AG09319 (cell line): ENCODE data around the gene UPF1.

Source experiments
- DNase-seq: peaks from one replicate; pipeline ENCODE4 v3.0.0-alpha.2; 2010; ENCODE audit warnings: low read depth; ENCODE audit errors: extremely low read depth
- TF ChIP-seq, protein P1 (sequence below): IDR thresholded peaks from 2 replicates; pipeline ENCODE4 v1.5.1; 2011; ENCODE audit warnings: low read depth, mild to moderate bottlenecking, inconsistent platforms, low read length, moderate library complexity

Gene UPF1

DNA sequence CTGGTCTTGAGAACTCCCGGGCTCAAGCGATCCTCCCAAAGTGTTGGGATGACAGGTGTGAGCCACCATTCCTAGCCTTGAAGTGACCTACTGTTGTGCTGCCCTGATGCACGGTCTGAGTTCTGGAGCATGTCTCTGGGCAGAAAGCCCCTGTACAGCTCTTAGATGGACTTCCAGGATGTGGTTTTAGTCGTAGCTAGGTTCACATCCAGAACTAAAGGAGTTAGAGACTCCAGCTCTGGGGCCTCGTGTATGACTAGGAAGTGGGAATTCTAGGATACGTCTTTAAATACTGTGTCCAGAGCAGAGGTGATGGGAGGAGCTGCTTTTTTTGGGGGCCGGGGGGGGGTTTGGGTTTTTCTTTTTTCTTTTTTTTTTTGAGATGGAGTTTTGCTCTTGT is 12.2 kb downstream of the UPF1 start:
- no peak for DNase-seq
- TF ChIP-seq, protein P1, sequence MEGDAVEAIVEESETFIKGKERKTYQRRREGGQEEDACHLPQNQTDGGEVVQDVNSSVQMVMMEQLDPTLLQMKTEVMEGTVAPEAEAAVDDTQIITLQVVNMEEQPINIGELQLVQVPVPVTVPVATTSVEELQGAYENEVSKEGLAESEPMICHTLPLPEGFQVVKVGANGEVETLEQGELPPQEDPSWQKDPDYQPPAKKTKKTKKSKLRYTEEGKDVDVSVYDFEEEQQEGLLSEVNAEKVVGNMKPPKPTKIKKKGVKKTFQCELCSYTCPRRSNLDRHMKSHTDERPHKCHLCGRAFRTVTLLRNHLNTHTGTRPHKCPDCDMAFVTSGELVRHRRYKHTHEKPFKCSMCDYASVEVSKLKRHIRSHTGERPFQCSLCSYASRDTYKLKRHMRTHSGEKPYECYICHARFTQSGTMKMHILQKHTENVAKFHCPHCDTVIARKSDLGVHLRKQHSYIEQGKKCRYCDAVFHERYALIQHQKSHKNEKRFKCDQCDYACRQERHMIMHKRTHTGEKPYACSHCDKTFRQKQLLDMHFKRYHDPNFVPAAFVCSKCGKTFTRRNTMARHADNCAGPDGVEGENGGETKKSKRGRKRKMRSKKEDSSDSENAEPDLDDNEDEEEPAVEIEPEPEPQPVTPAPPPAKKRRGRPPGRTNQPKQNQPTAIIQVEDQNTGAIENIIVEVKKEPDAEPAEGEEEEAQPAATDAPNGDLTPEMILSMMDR: no peak

DNA sequence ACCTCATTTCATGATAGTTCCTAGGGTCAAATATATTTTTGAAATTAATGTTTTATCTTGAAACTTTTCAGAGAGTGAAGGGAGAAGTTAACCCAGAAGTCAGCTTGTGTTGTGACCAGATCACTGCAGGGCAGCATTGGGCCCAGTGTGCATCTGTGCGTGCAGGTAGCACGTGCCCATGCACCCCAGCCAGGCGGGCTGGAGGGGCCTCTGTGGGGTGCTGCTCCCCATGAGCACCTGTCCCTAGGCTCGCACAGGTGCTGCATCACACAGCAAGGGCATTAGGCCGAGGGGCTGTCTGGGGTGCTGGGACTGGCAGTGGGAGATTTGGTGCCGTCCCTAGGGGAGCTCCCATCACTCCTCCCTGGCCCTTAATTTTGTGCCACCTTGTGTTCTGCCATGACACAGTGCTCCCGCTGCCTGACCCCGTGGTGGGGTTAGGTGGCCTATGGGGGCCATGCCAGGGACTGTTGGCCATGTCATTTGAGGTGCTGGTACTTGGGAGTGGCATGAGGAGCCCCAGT is 13.1 kb downstream of the UPF1 start:
- no peak for DNase-seq
- TF ChIP-seq, protein P1: no peak

DNA sequence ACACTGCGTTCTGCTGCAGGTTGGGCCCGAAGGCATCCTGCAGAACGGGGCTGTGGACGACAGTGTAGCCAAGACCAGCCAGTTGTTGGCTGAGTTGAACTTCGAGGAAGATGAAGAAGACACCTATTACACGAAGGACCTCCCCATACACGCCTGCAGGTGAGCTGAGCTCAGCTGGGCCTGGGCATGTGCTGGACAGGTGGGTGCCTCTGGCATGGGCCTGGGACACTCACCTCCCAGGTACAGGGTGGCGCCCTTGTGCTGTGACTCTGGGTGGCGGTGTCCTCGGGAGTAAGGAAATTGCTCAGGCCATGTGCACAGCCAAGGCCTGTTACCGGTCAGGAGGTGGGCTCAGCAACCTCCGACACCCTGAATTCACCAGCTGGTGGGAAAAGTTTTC is 14.2 kb downstream of the UPF1 start:
- no peak for DNase-seq
- TF ChIP-seq, protein P1: no peak

DNA sequence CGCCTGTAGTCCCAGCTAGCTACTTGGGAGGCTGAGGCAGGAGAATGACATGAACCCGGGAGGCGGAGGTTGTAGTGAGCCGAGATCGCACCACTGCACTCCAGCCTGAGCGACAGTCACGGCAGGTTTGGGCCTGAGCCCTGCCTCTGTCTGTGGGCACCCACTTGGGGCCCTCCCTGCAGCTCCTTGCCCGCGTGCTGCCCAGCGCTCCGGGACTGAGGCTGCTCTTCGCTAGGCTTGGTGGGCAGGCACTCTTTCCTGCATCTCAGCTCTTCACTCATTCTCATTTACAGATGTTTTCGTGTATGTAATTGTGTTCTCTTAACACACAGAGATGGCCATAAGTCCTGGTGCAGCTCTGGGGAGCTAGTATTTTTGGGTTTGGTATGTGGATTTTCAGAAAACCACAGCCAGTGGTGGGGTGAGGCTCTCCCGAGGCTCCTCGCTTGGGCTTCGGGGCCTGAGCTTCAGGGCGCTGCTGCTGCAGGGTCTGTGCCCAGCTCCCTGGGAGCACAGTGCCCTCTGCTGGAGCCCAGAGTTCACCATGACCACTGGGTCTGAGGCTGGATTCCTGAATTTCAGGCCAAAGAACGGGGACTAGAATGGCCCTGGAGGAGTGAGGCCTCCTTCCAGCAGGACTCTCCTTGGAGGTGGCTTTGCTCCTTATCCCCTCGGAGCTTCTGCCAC is 15.2 kb downstream of the UPF1 start:
- TF ChIP-seq, protein P1: peak; percentile 88
- DNase-seq: peak; percentile 67

DNA sequence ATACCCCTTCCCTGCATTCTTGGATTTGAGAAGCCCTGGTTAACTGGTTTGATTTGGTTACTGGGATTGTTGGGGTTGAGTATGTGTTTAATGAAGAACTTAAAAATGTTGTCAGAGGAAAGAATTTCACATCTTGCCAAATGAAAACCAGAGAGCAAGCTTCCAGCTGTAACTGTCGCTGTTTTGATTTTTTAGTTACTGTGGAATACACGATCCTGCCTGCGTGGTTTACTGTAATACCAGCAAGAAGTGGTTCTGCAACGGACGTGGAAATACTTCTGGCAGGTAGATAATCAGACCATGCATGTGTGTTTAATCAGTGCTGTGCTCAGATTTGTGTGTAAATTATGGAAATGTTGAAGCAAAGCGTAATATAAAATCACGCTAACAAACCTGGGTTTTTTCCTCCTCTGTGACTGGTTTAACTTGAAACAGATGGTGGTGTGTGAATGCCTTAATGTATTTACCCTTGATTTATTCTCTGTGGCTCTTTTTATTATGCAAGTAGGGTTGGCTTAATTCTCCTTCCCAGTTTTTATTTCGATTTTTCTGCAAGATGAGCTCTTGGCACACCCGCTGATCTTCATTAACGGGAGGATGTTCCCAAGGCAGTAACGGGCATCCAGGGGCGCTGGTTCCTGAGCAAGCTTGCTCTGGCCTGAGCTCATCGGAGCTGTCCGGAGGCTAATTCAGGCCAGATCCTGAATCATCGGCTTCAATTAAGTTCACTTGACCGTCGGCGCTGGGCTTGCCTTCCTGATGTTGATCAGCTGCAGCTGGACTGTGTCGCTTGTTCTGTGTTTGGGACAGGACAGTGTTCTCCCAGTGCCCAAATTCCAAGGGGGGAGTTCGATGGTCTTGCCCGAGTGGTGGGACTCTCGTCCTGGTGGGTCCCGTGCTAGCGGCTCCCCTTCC is 16.0 kb downstream of the UPF1 start:
- TF ChIP-seq, protein P1: no peak
- peak; percentile 89 for DNase-seq

DNA sequence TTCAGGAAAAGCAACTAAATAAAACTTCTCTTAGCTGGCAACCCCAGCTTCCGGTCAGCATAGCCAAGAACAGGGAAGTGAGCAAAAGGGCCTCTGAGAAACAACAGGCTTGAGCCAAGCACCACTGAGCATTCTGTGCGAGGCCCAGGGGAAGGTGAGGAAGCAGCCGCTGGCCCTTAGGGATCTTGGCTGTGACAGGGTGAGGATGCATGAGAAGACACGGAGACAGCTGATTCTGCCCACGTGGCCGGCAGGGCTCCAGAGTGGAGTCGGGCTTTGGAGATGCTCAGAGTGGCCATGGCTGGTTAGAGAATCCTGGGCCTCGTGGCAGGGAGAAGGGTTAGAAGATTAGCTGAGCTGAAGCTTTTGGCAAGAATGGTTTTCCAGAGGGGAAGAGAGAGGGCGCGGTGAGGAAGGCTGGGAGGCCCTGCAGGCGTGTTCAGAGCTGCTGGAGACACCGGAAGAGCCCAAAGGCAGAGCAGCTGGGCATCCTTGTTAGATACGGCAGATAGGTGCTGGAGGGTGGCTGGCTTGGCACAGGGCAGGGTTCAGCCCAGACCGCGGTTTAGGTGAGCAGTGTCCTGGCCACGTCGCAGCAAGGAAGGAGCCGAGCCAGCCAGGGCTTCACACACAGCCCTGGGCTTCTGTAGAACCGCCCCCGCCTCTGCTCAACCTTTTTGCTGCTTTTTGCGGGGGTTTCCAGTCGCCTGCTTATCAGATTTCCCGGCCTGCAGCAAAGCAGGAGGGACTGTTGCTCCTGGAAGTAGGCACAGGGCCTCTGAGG is 17.3 kb downstream of the UPF1 start:
- TF ChIP-seq, protein P1: no peak
- DNase-seq: no peak
